ENCODE measurements around the gene MBD2.
"Not testable (repeated sequence)": the region's sequence is repeated elsewhere in the genome, so short reads cannot be mapped to it uniquely, and the experiment has no call there.

Gene MBD2

GRCh38 chr18:54235871-54236270, 11.4 kb upstream of the MBD2 start:
- no peak for DNase-seq

GRCh38 chr18:54233747-54234146, 9.3 kb upstream of the MBD2 start:
- DNase-seq = no peak

GRCh38 chr18:54233228-54233625, 8.8 kb upstream of the MBD2 start:
- no peak for DNase-seq

DNA sequence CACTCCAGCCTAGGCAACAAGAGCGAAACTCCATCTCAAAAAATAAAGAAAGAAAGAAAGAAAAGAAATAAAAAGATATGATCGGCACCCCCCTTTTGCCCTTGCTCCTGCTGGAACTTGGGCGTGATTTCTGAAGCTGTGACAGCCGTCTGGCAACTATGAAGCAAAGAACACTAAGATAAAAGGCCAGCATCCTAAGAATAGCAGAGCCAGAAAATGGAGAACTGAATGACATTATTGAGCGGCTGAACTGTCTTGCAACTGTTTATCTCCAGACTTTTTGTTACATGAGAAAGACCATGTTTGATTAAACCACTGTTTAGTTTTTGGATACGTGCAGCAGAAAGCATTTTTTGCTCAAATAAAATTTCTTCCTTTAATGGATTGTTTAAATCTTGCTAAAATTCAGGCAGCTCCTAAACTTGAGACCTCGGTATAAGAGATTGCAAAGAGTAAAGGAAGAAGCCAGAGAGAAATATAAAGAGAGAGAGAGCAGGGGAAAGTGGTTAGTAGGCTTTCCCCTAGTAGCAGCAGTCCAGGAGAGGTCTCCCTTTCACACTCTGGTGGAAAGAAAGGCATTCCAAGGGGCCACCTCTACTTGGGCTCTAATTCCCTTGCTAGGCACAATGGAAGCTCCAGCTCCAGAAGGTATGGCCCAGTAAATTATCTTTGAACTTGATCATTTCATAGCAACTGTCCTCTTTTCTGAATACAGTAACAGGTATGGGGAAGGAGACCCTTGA, 8.2 kb upstream of the MBD2 start:
- no peak for DNase-seq

GRCh38 chr18:54229421-54230059, 5.1 kb upstream of the MBD2 start:
- no peak for DNase-seq

- DNase-seq = no peak
These were observed 3.9 kb upstream of the MBD2 start for GRCh38 chr18:54228364-54228763.

- DNase-seq = peak in 4 of 5 donors; percentile 18 to 54 (median 28)
These were observed 764 bp downstream of the MBD2 start for GRCh38 chr18:54223568-54224241.

DNA sequence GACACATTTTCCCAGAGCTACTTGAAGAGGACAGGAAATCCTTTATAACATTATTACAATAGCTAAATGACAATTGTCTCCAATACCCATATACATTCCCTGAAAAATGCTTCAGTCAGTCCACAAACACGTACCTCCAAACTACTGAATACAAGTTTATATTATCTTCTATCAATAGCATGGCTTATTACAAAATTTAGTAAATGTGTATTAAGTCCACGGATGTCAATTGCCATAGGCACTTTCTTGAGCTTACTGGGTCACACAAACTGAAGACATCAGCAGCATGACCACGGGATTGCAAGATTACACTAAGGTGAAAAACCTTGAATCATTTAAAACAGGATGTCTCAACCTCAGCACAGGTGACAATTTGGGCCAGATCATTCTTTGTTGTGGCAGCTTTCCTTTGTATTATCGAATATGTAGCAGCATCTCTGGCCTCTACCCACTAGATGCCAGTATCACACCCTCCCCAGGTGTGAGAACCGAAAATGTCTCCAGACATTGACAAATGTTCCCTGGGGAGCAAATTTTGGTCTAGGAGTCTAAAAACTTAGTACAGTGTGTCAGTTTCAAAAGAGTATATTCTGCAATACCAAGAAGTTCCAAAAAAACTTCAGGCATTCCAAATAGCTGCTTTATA, 1.4 kb downstream of the MBD2 start:
- peak in 4 of 5 donors; percentile 31 to 65 (median 48) for DNase-seq

DNA sequence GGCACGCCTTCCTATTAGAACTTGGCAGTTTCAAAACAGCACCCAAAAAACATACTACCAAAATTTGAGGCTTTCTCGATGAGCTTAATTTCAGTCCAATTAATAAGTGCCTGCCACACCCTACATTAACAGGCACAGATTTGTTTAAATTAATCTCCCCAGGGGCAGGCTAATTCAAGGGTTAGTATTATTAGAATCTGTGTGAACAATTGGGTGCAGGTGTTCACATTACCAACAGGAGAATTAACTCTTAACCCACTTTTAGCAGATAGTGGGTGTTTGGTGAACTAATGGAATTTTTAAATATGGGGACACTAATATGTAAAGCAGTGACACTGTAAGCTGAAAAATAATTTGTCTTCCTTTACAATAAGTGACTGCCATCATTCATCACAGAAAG, 4.1 kb downstream of the MBD2 start:
- no peak for DNase-seq

DNA sequence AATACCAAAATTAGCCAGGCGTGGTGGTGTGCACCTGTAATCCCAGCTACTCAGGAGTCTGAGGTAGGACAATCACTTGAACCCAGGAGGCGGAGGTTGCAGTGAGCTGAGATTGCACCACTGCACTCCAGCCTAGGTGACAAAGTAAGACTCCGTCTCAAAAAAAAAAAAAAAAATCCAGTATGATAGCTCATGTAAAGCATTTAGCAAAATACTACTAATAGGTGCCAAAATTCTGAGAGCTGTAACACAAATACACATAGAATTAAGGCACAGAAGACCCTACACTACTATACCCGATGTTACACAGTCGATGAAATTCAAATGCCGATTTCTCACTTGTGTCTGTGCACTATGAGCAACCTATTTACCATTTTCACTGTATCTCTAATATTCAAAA, 5.7 kb downstream of the MBD2 start:
- DNase-seq = not testable (repeated sequence)

DNA sequence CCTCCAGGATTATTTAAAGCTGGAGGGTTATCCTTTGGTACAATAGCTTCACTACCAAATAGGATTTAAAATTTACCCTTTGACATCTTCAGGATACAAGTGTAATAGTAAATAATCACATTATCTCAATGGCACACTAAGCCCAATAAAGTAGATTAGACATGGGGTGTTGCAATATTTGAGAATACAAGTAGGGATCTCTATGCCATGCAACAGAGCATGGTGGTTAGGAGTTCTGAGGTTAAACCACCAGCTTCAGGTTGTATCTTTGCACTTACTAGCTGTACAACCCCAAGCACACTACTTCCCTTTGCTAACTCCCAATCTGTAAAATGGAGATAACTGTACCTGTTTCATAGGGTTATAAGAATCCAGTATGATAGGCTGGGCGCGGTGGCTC, 6.2 kb downstream of the MBD2 start:
- no peak for DNase-seq

GRCh38 chr18:54217624-54218023, 6.8 kb downstream of the MBD2 start:
- DNase-seq = no peak

- DNase-seq = no peak
These were observed 9.4 kb downstream of the MBD2 start for GRCh38 chr18:54215069-54215468.

- DNase-seq = no peak
These were observed 14.0 kb downstream of the MBD2 start for GRCh38 chr18:54210463-54210862.

DNA sequence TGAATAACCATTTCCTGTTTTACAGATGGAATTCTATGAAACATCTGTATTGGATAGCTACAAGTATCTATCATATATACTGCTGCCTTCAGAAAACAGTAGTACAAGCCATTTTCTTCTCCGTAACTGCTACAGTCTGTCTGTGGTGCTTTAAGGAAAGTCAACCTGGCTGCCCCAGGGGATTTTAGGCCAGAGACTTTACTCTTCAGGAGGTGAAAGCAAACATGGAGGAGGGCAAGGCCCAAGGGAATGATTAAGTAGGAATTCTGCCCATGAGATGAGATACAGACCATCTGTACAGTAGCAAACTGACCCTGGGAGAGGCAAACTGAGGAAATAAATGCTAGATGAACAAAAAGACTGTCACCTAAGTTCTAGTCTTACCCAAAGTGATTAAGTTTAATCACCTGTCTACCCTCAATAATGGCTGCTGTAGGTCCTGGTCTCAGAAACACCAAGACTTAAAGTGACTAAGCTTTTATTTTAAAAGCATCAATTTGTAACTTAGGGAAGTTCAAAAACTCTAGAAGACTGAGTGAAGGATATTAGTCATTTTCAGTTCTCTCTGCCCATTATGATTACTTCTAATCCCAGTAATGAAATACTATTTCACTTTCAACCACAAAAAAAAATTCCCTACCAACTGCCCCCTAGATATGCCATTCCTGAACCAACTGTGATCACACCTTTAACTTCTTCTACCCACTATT, 14.8 kb downstream of the MBD2 start:
- peak in 1 of 5 donors; percentile 40 for DNase-seq

GRCh38 chr18:54206447-54206846, 18.0 kb downstream of the MBD2 start:
- DNase-seq = no peak

DNA sequence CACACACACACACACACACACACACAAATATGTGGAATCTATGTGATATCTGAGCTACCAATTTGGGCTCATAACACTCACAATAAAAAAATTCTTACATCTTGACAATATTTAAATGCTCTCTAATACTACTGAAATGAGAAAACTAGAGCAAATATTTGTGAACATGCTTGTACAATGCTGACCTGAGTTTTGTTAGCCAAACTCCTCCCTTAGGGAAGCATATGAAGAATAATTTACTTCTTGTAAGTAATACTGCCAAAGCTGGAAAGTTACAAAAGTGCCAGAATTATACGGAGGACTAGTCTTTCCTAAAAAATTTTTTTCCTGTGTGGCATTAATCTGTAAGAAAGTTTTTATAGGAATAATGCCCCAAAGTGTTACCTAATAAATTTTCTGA, 18.5 kb downstream of the MBD2 start:
- DNase-seq = no peak

- not testable (repeated sequence) for DNase-seq
These were observed 19.0 kb downstream of the MBD2 start for GRCh38 chr18:54205448-54205847.

DNA sequence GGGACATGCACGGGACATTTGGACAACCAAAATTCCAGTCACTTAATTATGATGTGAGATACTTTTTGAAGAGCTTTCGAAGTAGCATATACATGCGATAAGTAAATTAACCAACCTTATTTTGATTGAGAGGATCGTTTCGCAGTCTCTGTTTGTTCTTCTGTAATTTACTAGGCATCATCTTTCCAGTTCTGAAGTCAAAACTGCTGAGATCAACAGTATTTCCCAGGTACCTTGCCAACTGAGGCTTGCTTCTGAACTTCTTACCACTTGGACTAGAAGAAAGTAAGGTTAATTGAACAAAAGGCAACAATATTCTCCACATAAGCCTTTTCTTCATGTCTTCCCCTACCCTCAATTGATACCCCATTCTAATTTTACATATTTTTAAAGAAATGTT, 19.6 kb downstream of the MBD2 start:
- DNase-seq = no peak

- DNase-seq = no peak
These were observed 20.6 kb downstream of the MBD2 start for GRCh38 chr18:54203914-54204313.

GRCh38 chr18:54202851-54203250, 21.6 kb downstream of the MBD2 start:
- DNase-seq = no peak

DNA sequence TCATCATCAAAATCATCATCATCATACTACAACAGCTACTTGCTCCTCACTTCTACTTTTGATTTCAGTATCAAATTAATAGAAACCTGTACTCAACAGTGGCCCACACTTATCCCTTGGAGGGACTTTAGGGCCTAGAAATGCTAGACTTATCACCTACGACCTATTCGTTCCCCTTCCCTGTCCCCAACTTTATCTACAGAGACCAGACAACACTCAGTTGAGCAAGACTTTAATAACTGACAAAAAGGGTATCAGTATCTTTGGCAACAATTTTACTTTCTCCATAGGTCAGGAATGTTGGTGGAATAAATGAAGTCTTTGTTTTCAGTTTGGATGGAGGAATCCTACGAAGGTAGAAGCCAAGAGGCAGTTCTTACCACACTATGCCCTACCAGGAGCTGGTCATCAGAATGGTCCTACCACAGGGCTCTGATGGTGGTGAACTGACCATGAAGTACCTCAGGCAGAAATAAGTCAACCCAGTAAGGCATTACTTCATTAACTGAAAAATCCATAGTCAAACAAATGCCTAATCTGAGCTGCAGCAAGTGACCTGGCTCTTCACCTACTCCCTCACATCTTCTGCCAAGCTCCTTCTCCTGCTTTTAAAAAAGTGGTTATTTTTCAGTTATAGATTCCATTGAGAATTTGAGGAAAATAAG, 26.6 kb downstream of the MBD2 start:
- no peak for DNase-seq

All from T-helper 1 cell (primary cell).